C4-2B (cell line): ENCODE results near the gene LCN2.

Source experiments
- CTCF ChIP-seq: fragments of 450-650 bp; conservative IDR thresholded peaks from 2 replicates; pipeline ENCODE4 v1.5.1; 2017; ENCODE audit warnings: mild to moderate bottlenecking
- ZFX ChIP-seq: fragments of 450-650 bp; IDR thresholded peaks from 2 replicates; pipeline ENCODE4 v1.6.1; 2017

- TF ChIP-seq CTCF (no peak), ZFX (no peak)
These were observed 3.3 kb upstream of the LCN2 start for GRCh38 chr9:128145951-128146351.
